GM19351 (cell line): ENCODE data around the gene PDS5A.
"Not testable (repeated sequence)": the region's sequence is repeated elsewhere in the genome, so short reads cannot be mapped to it uniquely, and the experiment has no call there.

Experiments
- ATAC-seq: cut with Tn5 transposase; IDR thresholded peaks from one replicate; pipeline ENCODE4 v1.9.1; 2021; ENCODE audit warnings: mild to moderate bottlenecking, moderate library complexity; ENCODE audit not compliant: unreplicated experiment

Gene PDS5A

DNA sequence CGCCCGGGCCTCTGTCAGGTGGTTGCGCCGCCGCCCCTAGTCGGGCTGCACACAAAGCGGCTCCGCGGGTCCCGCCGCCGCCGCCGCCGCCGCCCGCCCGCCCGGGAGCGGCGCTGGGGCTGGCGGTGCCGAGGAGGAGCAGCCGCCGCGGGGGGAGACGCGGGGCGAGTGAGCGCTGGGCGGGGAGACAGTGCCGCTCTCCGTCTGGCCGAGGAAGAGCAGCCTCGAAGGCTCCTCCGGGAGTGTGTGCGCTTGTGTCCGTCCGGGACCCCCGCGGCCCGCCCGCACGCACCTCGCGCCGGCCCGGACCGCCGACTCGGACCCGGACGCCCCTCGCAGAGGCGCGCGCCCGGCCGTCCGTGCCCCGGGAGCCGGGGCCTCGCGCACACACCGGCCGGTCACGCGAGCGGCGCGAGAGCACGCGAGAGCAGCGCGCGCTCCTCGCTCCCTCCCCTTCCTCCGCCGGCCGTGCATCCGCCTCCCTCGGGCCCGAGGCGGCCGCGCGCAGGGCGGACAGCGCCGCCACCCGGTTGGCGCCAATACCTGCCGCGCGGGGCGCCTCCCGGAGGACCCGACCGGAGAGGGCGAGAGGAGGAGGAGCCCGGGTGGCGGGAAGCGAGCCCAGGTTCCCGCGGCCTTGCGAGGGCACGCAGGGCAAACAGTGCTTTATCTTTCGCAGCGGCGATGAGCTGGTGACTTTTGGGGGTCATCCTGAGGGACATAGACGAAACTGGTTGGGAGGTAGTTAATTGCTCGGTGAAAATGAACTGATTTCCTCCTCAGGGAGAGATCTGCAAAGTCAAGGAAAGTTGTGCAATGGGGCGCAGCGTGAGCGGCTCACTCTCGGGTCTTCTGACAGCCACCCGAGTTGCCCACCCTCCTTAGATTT, at the start of gene PDS5A:
TSS of gene PDS5A (minus strand) at position 423 of the 889 bp plus-strand sequence. CDS start 1,334 bp downstream, outside the sequence.
- peak; percentile 71 for ATAC-seq

DNA sequence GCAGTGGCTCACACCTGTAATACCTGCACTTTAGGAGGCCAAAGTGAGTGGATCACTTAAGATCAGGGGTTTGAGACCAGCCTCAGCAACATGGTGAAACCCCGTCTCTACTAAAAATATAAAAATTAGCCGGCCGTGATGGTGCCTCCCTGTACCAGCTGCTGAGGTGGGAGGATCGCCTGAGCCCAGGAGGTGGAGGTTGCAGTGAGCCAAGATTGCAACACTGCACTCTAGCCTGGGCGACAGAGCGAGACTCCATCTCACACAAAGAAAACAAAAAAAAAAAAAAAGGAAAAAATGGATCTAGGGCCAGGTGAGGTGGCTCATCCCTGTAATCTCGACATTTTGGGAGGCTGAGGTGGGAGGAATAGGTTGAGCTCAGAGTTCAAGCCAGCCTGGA, 46.3 kb upstream of the PDS5A start:
- ATAC-seq, result not testable (repeated sequence)

- not testable (repeated sequence) for ATAC-seq
Measured at GRCh38 chr4:40021116-40021515, 43.4 kb upstream of the PDS5A start.

GRCh38 chr4:40020221-40020620, 42.5 kb upstream of the PDS5A start:
- ATAC-seq, result no peak

DNA sequence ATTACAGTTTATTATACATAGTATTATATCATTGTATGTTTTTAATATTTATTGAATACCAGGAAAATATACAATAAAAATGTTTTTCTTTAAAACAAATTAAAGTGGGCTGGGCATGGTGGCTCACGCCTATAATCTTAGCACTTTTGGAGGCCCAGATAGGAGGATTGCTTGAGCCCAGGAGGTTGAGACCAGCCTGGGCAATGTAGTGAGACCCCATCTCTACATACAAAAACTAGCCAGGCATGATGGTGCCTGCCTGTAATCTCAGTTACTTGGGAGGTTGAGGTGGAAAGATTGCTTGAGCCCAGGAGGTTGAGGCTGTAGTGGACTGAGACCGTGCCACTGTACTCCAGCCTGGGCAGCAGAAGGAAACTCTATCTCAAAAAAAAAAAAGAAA, 38.3 kb upstream of the PDS5A start:
- no peak for ATAC-seq

DNA sequence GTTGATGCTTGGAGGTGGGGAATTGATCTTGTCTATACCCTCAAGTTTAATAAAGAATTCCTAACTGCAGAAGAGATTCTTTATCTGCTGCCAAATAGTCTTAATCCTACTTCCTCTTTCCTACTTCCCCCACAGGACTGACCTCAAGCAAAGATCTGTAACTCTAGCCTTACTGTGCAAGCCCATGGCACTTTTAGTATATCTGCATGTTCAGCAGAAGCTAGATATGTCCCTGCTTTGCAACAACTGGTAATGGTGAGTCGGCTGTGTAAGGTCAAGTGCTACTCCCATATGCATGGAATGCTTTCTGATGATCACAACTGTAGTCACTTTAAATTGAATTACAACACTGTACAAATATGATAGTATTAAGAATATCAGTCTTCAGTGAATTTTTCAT, 26.3 kb upstream of the PDS5A start:
- no peak for ATAC-seq

GRCh38 chr4:40000711-40001110, 23.0 kb upstream of the PDS5A start:
- no peak for ATAC-seq

DNA sequence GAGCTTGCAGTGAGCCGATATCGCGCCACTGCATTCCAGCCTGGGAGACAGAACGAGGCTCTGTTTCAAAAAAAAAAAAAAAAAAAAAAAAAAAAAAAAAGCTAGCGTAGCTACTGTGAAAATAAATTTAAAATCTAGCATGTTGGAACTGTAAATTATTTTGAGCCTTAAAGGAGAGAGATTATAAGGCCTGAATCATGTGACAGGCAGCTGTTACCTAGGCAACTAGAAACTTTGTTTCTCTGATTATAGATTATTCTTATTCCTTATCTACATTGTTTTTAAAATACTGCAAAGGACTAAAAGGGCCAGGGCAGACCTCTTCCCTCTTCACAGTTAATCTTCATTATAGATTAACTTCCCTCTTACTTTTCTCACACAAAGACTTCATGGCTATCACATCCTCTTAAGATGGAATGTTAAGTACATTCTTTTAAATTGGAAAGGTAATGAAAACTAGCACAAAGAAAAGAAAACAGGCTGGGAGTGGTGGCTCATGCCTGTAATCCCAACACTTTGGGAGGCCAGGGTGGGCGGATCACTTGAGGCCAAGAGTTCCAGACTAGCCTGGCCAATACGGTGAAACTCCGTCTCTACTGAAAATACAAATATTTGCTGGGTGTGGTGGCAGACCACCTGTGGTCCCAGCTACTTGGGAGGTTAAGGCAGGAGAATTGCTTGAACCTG, 21.1 kb upstream of the PDS5A start:
- ATAC-seq, result no peak

- ATAC-seq, result no peak
Measured at GRCh38 chr4:39996811-39997210, 19.1 kb upstream of the PDS5A start.

DNA sequence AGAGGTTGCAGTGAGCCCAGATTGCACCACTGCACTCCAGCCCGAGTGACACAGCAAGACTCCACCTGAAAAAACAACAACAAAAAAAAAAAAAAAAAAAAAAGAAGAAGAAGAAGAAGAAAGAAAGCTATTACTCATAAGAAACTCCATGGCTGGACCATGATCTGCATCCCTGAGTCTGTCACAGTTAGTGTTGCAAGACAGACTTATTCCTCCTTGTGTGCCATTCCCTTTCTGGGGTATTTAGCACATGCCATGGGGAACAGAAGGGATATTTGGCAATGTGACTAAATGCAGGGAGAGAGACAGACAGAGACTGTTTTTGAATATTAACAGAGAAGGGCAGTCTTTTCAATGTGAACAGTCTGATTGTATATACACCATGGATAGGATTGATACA, 16.7 kb upstream of the PDS5A start:
- ATAC-seq, result no peak

- not testable (repeated sequence) for ATAC-seq
Measured at GRCh38 chr4:39989381-39989780, 11.7 kb upstream of the PDS5A start.

DNA sequence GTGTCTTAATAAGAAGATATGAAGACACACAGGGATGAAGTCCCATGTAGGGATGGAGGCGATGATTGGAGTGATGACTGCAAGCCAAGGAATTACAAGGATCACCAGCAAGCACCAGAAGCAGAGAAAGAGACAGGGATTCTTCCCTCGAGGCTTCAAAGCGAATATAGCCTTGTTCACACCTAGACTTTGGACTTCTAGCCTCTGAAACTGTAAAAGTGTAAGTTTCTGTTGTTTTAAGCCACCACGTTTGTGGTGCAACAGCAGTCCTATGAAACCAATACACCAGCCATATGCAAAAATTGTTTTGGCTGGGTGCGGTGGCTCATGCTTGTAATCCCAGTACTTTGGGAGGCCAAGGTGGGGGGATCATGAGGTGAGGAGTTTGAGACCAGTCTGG, 9.8 kb upstream of the PDS5A start:
- no peak for ATAC-seq

DNA sequence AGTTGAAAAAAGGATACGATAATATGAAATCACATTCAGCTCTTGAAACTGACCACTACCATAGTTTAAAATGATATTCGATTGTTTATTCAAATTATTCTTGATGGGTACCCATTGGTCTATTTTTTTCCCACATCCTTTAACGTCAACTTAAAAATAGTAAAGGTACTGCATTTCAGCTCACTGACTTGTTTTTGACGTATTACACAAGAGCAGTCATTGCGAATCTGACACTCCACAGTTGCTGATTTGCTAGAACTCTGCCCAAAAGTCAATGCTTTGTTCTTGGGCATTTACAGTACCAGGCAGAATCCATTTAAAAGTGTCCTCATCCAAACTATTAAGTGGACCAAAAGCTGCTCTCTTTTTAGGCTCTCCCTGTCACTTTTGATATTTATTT, 1.2 kb upstream of the PDS5A start:
- no peak for ATAC-seq

DNA sequence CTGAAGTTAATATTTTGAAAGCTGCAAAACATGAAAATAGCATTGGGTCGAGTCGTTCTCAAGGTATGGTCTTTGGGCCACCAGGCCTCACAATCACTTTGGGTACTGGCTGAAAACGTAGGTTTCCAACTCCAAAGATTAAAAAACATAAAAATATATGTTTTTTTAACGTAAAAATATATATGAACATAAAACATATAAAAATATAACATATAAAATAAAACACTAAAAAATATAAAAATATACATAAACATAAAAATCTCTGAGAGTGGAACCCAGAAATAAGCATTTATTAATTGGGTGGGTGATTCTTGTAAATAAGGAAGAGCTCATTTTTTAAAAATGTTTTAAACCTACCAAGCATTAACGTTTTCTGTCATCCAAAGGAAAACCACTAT, 666 bp upstream of the PDS5A start:
- ATAC-seq, result no peak

- ATAC-seq, result peak; percentile 23
Measured at GRCh38 chr4:39976945-39977488, 694 bp downstream of the PDS5A start.

DNA sequence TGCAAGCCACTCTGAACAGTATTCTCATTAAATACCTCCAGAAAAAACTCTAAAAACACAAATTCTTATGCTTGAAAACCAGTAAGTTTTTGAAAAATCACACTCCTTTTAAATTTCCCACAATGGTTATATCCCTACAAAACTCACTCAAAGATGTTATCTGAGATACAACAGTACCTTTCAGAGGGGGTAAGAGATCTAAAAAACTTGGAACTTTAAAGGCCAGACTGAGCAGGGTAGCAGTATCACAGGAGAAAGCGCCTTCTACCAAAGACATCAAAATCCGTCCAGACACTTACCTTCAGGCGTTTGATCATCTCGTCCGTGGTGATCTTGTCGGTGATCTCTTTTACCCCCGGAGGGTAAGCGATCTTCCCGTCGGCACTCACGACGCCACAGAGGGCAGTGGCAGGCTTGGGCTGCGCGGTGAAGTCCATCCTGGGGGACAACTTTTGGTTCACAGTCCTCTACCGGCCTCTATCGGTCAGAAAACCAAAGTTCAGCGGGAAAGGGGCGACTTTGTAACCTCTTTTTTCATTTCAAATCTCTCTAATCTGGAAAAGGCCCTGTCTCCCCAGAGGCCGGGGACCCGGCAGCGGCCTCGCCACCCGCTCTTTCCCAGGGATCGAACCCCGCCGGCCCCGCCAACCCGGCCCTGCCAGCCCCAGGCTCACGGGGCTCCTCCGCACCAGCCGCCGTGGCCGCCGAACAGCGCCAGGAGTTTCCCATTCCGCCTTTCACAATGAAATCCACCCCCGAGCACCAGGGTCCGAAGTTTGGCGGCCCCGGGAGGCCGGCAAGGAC, 1.4 kb downstream of the PDS5A start:
- ATAC-seq, result peak; percentile 33

GRCh38 chr4:39975488-39976089, 2.1 kb downstream of the PDS5A start:
- ATAC-seq, result no peak

- ATAC-seq, result not testable (repeated sequence)
Measured at GRCh38 chr4:39973052-39973451, 4.7 kb downstream of the PDS5A start.

DNA sequence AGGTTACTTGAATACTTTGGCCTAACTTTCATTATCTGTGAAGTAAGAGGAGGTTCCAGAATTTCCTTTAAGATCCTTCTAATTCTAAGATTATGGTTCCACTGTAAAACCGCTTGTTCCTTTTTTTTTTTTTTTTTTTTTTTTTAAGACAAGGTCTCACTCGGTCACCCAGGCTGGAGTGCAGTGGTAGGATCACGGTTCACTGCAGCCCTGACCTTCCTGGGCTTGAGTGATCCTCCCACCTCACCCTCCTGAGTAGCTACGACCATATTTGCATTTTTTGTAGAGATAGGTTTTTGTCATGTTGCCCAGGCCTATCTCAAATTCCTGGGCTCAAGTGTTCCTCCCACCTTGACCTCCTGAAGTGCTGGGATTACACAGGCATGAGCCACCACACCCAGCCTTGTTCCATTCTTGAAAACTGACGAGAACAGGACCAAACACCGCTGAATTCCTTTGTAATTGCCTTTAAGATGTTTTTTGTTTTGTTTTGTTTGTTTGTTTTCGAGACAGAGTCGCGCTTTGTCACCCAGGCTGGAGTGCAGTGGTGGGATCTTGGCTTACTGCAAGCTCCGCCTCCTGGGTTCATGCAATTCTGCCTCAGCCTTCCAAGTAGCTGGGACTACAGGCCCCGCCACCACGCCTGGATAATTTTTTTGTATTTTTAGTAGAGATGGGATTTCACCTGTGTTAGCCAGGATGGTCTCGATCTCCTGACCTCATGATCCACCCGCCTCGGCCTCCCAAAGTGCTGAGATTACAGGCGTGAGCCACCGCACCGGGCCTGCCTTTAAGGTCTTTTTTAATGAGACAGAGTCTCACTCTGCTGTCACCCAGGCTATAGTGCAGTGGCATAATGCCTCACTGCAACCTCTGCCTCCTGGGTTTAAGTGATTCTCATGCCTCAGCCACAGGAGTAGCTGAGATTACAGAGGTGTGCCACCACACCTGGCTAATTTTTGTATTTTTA, 6.8 kb downstream of the PDS5A start:
- ATAC-seq, result peak; percentile 86
